H1 (cell line): ENCODE measurements around the gene ADCY3. TPM values are rescaled to one million over a fixed set of nuclear protein-coding genes. Genes with fewer than 3 reads are reported as not detected.

ENCODE experiments used
- EGR1 ChIP-seq: IDR thresholded peaks from 2 replicates; pipeline ENCODE4 v1.6.1; 2011; ENCODE audit warnings: low read depth, low read length, borderline replicate concordance
- FOSL1 ChIP-seq: IDR thresholded peaks from 2 replicates; pipeline ENCODE4 v1.6.1; 2011; ENCODE audit warnings: mild to moderate bottlenecking, low read depth, low read length, moderate library complexity; ENCODE audit not compliant: insufficient read depth
- POLR2A ChIP-seq, 2 experiments: IDR thresholded peaks; 1 replicate in 1 of 2; 2 replicates in 1 of 2; pipeline ENCODE4 v1.6.1; 2011; ENCODE audit warnings: low read depth in 2 of 2, low read length in 2 of 2, mild to moderate bottlenecking in 2 of 2; ENCODE audit errors: control extremely low read depth in 1 of 2
- POU5F1 ChIP-seq: IDR thresholded peaks from 2 replicates; pipeline ENCODE4 v1.6.1; 2011; ENCODE audit warnings: low read depth, mild to moderate bottlenecking, low read length, moderate library complexity
- TBP ChIP-seq: IDR thresholded peaks from 2 replicates; pipeline ENCODE4 v1.6.1; 2011; ENCODE audit warnings: low read depth, low read length, improper control_type of control experiment
- polyA plus RNA-seq, 7 experiments: library from polyadenylated mRNA; depleted of rRNA in 3 of 7; stranded (reverse) in 5 of 7; unstranded in 2 of 7; fragments of >200 nt in 5 of 7; fragments of 200-250 nt in 2 of 7; gene quantifications; 1 replicate in 5 of 7; 2 replicates in 1 of 7; 4 replicates in 1 of 7; pipeline versions ENCODE4 v1.2.1 to v1.2.3, GENCODE V29; 2011 to 2013; ENCODE audit warnings: missing spikeins in 2 of 7, mixed read lengths in 2 of 7
- total RNA-seq: library from RNA; stranded (reverse); fragmentation: NEBNext Ultra II Directional; extraction: Animal tissue kit (Norgen Biotek cat#: 25700); gene quantifications from 2 replicates; pipeline ENCODE4 v1.2.1, GENCODE V29; 2021
- TF ChIP-seq, protein P1 (sequence below): fragments of 300-600 bp; sonication (generic); IDR thresholded peaks from 2 replicates; pipeline ENCODE4 v1.7.1; 2012; ENCODE audit warnings: low read length, moderate library complexity, mild to moderate bottlenecking, inconsistent platforms; ENCODE audit not compliant: insufficient replicate concordance

Gene ADCY3
- total and polyA plus RNA-seq, 2 of the 8 experiments (the other 6 are each of a cell fraction or from before 2014, with no cell fraction given): 45.1 to 52.9 TPM

DNA sequence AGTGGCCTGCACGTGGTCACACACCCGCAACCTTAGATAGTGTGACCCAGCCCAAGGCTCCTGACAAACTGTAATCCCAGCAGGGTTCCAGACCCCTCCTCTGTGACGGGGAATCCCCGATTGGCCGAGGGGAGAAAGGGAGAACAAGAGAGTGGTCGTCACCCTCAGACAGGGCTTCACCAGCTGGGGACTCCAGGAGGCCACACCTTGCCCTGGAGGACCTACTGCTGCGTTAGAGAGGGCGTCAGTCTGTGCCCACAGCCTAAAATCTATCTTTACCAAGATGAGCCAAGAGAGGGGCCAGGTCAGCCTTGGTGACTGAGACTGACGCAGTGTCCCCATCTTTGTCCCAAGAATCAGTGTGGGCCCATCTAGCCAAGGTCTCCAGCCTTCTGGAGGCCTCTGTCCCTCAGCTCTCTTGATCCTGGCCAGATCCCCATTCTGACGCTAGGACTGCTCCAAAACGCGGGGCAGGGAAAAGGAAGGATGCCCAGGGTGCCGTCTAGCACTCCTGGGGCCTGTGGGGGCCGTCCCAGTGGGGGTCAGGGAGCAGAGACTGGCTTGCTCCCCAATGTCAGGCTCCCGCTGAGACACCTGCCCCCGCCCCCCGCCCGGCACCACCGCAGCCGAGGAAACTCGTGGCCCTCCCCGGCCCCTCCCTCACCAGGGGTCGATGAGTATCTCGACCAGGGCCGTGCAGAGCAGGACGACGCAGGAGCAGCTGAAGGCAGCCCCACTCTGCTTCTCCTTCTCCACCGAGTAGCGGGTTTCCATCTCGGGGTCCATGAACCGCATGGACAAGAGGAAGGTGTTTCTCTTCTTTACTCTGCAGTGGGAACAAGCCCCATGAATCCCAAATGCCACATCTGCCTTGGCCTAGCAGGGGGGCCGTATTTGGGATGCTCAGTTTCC is 86.0 kb downstream of the ADCY3 start (continued):
- TF ChIP-seq, protein P1, sequence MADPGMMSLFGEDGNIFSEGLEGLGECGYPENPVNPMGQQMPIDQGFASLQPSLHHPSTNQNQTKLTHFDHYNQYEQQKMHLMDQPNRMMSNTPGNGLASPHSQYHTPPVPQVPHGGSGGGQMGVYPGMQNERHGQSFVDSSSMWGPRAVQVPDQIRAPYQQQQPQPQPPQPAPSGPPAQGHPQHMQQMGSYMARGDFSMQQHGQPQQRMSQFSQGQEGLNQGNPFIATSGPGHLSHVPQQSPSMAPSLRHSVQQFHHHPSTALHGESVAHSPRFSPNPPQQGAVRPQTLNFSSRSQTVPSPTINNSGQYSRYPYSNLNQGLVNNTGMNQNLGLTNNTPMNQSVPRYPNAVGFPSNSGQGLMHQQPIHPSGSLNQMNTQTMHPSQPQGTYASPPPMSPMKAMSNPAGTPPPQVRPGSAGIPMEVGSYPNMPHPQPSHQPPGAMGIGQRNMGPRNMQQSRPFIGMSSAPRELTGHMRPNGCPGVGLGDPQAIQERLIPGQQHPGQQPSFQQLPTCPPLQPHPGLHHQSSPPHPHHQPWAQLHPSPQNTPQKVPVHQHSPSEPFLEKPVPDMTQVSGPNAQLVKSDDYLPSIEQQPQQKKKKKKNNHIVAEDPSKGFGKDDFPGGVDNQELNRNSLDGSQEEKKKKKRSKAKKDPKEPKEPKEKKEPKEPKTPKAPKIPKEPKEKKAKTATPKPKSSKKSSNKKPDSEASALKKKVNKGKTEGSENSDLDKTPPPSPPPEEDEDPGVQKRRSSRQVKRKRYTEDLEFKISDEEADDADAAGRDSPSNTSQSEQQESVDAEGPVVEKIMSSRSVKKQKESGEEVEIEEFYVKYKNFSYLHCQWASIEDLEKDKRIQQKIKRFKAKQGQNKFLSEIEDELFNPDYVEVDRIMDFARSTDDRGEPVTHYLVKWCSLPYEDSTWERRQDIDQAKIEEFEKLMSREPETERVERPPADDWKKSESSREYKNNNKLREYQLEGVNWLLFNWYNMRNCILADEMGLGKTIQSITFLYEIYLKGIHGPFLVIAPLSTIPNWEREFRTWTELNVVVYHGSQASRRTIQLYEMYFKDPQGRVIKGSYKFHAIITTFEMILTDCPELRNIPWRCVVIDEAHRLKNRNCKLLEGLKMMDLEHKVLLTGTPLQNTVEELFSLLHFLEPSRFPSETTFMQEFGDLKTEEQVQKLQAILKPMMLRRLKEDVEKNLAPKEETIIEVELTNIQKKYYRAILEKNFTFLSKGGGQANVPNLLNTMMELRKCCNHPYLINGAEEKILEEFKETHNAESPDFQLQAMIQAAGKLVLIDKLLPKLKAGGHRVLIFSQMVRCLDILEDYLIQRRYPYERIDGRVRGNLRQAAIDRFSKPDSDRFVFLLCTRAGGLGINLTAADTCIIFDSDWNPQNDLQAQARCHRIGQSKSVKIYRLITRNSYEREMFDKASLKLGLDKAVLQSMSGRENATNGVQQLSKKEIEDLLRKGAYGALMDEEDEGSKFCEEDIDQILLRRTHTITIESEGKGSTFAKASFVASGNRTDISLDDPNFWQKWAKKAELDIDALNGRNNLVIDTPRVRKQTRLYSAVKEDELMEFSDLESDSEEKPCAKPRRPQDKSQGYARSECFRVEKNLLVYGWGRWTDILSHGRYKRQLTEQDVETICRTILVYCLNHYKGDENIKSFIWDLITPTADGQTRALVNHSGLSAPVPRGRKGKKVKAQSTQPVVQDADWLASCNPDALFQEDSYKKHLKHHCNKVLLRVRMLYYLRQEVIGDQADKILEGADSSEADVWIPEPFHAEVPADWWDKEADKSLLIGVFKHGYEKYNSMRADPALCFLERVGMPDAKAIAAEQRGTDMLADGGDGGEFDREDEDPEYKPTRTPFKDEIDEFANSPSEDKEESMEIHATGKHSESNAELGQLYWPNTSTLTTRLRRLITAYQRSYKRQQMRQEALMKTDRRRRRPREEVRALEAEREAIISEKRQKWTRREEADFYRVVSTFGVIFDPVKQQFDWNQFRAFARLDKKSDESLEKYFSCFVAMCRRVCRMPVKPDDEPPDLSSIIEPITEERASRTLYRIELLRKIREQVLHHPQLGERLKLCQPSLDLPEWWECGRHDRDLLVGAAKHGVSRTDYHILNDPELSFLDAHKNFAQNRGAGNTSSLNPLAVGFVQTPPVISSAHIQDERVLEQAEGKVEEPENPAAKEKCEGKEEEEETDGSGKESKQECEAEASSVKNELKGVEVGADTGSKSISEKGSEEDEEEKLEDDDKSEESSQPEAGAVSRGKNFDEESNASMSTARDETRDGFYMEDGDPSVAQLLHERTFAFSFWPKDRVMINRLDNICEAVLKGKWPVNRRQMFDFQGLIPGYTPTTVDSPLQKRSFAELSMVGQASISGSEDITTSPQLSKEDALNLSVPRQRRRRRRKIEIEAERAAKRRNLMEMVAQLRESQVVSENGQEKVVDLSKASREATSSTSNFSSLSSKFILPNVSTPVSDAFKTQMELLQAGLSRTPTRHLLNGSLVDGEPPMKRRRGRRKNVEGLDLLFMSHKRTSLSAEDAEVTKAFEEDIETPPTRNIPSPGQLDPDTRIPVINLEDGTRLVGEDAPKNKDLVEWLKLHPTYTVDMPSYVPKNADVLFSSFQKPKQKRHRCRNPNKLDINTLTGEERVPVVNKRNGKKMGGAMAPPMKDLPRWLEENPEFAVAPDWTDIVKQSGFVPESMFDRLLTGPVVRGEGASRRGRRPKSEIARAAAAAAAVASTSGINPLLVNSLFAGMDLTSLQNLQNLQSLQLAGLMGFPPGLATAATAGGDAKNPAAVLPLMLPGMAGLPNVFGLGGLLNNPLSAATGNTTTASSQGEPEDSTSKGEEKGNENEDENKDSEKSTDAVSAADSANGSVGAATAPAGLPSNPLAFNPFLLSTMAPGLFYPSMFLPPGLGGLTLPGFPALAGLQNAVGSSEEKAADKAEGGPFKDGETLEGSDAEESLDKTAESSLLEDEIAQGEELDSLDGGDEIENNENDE: no peak
- TF ChIP-seq POU5F1 (no peak), POLR2A (IDR thresholded peaks at IDR 0.05; ENCODE audit: control extremely low read depth in 1 of 2, low read depth in 2 of 2, low read length in 2 of 2) (no peak), EGR1 (no peak), TBP (no peak), FOSL1 (no peak)
- TF ChIP-seq, all 59 proteins: peak for 0
